Measurements from ENCODE around the gene RPS19.

DNA sequence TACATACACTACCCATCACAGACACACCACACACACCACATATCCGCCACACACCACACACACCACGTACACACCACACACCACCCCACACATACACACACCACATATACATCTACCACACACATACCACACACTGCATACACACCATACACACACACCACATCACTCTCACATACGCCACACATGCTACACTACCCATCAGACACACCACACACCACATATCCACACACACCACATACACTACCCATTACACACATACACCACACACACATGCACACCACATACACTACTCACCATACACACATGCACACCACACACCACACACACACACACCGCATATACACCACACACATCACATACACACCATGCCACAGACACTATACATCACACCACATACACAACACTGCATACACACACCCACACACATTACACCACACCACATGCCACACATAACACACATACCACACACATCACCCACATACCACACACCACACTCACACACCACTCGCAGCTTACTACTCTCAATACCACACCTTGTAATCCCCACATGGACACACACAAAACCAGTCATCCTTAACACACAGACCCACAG, 58.7 kb downstream of the RPS19 start:
- TF ChIP-seq, protein P1, sequence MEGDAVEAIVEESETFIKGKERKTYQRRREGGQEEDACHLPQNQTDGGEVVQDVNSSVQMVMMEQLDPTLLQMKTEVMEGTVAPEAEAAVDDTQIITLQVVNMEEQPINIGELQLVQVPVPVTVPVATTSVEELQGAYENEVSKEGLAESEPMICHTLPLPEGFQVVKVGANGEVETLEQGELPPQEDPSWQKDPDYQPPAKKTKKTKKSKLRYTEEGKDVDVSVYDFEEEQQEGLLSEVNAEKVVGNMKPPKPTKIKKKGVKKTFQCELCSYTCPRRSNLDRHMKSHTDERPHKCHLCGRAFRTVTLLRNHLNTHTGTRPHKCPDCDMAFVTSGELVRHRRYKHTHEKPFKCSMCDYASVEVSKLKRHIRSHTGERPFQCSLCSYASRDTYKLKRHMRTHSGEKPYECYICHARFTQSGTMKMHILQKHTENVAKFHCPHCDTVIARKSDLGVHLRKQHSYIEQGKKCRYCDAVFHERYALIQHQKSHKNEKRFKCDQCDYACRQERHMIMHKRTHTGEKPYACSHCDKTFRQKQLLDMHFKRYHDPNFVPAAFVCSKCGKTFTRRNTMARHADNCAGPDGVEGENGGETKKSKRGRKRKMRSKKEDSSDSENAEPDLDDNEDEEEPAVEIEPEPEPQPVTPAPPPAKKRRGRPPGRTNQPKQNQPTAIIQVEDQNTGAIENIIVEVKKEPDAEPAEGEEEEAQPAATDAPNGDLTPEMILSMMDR (IDR thresholded peaks at IDR 0.05) = no peak
- no peak for TF ChIP-seq POLR2A (IDR thresholded peaks at IDR 0.05)
- no peak for TF ChIP-seq POLR2AphosphoS5 (IDR thresholded peaks at IDR 0.05)

All from suprapubic skin (tissue), 4 donors.